Measurements from ENCODE around the gene NR3C2.

NR3C2 gene

GRCh38 chr4:148254621-148255343 is 187.4 kb downstream of the NR3C2 start:
- DNase-seq: no peak

GRCh38 chr4:148253768-148254167 is 188.4 kb downstream of the NR3C2 start:
- DNase-seq: no peak

- DNase-seq: no peak
These were observed 193.4 kb downstream of the NR3C2 start for GRCh38 chr4:148248824-148249223.

- DNase-seq: no peak
These were observed 197.2 kb downstream of the NR3C2 start for GRCh38 chr4:148245015-148245414.

- no peak for DNase-seq
These were observed 198.4 kb downstream of the NR3C2 start for GRCh38 chr4:148243837-148244236.

GRCh38 chr4:148240241-148240640 is 202.0 kb downstream of the NR3C2 start:
- DNase-seq: no peak

GRCh38 chr4:148239494-148239985 is 202.7 kb downstream of the NR3C2 start:
- DNase-seq: no peak

GRCh38 chr4:148238811-148239493 is 203.3 kb downstream of the NR3C2 start:
- no peak for DNase-seq

- DNase-seq: no peak
These were observed 204.1 kb downstream of the NR3C2 start for GRCh38 chr4:148238086-148238485.

GRCh38 chr4:148235809-148236208 is 206.4 kb downstream of the NR3C2 start:
- DNase-seq: no peak

GRCh38 chr4:148229798-148230197 is 212.4 kb downstream of the NR3C2 start:
- no peak for DNase-seq

DNA sequence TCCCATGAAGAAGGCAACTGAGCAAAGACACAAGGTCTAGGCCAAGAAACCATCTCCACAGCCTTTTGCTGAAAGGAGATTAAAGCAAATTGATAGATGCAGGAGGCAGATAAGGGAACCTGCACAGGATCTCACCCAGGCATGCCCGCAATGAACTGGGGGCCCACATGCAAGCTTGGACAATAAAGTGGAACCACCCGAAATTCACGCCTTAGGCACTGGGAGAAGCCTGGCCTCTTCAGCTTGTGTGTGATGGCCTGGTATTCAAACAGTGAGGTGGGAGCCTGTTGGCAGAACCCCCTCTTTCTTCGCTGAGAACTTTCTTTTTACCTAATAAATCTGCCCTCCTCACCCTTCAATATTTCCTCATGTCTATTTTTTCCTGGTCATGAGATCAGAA is 213.2 kb downstream of the NR3C2 start:
- DNase-seq: no peak

DNA sequence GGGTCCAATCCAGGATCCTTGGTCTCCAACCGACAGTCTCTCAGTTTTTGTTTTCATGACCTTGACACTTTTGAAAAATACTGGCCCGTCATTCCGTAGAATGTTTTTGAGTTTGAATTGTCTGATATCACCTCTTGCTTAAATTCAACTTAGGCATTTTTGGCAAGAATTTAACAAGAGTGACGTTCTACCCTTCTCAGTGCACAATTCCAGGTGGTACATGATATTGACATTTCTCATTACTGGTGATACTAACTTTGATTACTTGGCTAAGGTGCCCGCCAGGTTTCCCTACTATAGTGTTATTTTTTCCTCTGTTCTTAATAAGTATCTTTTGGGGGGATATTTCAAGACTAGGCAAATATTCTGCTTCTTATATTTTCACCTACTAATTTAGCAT is 215.1 kb downstream of the NR3C2 start:
- no peak for DNase-seq

DNA sequence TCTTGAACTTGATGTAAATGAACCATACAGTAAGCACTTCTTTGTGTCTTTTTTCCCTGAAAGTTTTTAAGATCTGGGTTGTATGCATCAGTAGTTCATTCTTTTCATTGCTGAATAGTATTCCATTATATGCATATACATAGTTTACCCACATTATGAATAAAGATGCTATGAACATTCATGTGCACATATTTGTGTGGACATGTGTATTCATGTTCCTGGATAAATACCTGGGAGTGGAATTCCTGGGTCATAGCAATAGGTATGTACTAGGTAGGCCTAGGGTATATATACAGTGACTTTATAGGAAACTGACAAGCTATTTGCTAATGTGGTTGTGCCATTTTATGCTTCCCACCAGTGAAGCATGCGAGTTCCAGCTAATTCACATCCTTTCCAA is 215.9 kb downstream of the NR3C2 start:
- no peak for DNase-seq

DNA sequence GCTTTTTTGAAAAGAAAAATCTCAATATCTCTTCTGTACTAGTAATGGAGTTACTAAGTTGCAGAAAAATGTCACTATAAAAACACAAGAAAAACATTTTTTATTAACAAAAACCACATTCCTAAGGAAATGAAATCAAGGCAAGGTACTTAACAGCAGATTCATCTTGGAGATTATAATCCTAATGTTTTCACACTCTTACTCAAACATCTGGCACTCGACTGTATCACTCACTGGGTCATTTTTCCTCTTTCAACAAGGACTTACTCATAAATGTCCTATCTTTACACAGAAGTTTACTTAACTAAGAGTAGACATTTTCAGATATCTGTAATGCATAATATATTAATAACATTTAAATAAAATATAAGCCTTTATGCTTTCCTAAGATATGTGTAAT is 216.6 kb downstream of the NR3C2 start:
- DNase-seq: no peak

DNA sequence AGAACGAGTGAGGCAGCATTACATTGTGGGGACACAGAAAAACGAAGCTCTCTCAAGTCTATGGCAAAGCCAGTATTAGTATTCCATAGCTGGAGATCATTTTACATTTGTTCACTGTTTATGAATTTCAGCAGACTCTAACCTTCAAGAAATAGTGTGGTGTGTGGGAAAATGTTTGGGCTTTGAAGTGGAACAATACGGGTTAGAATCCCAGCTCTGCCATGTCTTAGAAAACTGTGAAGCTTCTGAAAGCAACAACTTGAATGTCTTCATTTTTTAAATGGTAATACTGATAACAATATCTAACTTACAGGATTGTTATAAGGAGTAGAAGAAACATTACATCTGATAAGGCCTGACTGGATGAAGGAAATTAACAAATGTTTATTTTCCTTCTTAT is 217.7 kb downstream of the NR3C2 start:
- DNase-seq: no peak

- DNase-seq: no peak
These were observed 219.1 kb downstream of the NR3C2 start for GRCh38 chr4:148222991-148223660.

DNA sequence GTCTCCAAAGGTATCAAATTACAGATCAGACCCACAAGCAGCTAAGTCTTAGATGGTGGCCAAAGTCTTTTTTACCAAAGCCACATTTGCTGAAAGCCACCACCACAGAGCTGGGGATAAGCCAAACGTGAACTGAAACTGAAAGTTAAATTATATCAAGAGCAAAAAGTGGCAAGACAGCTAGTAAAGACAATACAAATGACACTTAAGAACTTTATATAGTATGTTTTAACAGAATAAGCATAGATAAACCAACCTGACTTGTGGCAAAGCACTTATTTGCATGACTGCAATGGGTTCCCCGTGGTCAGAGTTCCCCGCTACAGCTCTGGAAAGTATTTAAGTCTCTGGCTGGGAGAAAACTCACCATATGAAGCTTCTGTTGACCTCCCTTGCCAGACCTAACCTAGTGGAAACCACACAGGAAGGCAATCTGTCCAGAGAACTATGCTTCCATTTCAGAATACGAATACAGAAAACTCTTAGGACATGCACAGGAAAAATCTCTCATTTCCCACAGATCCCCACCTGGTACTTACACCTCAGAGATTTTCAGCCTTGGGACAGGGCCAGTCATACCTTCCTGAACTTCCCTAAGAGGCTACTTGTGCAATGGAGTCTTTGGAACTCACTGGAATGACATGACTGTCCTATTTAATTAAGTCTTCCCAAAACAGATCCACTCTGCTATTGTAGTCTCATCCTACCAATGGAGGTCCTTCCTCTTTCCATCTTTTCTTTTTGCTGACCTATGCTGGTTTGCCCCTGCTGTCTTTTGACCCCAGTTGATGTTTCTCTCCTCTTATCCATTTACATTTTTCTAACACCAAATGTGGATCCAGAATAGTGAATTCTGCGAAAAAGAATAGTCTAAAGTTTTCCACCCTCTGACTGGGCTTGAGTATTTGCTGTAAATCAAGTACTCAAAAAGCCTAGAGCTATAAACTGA is 225.1 kb downstream of the NR3C2 start:
- no peak for DNase-seq

DNA sequence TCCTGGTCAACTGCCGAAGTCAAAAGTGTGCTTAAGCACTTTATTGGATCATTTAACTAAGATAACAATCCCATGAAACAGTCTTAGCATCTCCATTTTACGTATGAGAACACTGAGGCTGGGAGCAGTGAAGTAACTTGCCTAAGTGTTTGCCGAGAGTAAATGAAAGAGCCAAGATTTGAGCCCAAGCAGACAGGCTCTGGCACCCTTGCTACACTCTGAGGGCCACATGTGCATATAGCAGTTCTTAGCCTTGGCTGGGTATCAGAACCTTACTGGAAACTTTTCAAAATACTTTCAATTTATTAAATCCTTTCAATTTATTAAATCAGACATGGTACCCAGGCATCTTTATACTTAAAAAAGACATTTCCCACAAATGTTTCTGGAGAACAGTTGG is 225.9 kb downstream of the NR3C2 start:
- DNase-seq: no peak

DNA sequence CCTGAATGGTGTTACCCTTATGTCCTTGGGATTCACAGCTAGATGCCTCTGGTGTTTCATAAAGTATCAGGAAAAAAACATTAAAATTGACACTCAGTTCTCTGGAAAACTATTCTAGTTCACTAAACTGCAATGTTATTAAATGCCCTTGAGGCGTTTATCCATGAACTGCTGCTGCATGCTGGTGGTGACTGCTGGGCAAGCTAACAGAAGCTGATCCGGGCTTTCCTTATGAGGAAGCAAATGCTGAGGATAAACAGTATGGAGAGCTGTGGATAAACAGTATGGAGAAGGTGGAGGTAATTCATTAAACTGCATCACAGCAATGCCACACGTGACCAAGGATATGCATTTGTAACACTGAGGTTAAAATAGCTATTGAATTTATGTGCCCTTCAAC is 227.0 kb downstream of the NR3C2 start:
- no peak for DNase-seq

GRCh38 chr4:148214529-148215166 is 227.6 kb downstream of the NR3C2 start:
- DNase-seq: no peak

DNA sequence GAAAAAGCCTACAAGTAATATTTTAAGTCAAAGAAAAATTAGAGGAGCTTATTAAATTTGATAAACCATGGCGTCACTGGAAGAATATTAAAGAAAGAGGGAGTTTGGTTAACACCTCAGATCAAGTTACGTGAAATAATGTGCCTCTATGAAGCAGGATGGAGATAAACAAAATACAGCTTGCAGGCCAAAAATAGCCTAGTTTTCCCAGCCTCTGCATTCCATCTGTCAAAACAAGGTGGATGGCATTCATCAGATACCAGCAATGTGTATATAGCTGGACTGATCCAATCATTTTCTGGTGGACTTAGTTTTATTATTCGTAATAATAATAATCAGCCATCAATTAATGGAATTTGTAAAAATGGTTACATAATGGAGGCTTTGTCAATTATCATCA is 230.7 kb downstream of the NR3C2 start:
- no peak for DNase-seq

Data from cortex of kidney (tissue), 1 donor.